GM19438 (cell line): Measurements from ENCODE around the gene ZC3H15.
"Not testable (repeated sequence)": the region's sequence is repeated elsewhere in the genome, so short reads cannot be mapped to it uniquely, and the experiment has no call there.

Experiments
- ATAC-seq: cut with Tn5 transposase; IDR thresholded peaks from one replicate; pipeline ENCODE4 v1.9.1; 2021; ENCODE audit warnings: low read depth; ENCODE audit not compliant: unreplicated experiment

The ZC3H15 gene

DNA sequence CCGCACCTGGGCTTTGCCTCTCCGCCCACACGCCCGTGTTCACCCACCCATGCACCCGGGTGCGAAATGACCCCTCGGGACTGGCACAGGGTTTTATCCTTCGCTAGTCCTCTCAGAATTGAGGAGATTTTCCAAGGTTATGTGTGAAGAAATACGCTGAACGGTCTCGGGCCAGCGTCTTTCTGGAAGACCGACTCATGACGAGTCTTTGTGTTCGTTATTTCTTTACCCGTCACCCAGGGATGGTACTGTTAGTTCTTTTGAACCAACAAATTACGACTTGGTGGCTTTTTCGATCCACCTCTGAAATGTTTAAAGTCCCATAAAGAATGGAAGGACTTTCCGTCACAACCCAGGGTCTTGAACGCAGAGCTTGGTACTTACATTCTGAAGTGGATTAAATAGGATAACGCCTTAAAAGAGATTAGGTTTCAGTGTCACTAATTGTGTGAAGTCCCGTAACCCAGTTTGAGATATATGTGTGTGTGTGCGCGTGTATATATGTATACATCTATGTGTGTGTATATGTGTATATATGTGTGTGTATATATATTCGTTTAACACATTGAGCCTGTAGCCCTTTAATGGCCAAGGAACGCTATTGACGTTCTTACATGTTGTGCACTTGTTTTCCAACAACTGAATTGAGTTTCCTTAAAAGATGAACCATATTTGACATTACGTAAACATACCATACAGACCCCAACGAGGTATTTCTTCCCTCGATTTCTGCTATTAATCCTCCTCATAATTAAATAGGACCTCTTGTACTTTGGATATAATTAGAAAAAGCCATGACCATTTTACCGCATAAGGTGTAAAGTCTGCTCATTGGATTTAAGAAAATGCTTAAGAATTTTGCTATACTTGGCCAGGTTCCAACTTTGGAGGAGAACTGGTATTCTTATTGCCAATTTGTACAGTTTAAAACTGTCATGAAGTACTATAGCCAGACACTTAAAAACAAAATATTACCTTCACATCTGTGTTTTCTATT lies 889 bp downstream of the ZC3H15 start:
- ATAC-seq = no peak

DNA sequence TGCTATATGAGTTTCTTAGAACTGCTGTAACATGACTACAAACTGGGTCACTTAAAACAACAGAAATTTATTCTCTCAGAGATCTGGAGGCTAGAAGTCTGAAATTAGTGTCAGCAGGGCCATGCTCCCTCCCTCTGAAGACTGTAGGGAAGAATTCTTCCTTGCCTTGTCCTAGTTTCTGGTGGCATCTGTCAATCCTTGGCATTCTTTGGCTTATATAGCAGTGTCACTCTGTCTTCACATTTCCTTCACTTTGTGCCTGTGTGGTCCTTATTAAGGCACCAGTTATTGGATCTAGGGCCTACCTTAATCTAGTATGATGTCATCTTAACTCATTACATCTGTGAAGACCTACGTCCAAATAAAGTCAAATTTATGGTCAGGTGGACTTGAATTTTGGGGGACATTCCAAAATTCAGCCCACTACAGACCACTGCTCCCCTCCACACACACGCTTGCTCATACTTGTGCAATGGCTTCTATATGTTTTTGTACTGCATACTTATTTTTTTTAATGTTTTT lies 7.6 kb downstream of the ZC3H15 start:
- ATAC-seq = no peak

DNA sequence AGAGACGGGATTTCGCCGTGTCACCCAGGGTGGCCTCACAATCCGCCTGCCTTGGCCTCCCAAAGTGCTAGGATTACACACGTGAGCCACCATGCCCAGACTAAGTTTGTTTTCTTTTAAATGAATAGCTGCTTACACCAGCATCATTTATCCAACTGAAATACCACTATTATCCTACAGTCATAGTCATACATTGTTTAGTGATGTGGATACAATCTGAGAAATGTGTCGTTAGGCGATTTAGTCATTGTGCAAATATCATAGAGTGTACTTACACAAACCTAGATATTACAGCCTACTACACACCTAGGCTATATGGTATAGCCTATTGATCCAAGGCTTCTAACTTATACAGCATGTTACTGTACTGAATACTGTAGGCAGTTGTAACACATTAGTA lies 10.3 kb downstream of the ZC3H15 start:
- ATAC-seq = no peak

DNA sequence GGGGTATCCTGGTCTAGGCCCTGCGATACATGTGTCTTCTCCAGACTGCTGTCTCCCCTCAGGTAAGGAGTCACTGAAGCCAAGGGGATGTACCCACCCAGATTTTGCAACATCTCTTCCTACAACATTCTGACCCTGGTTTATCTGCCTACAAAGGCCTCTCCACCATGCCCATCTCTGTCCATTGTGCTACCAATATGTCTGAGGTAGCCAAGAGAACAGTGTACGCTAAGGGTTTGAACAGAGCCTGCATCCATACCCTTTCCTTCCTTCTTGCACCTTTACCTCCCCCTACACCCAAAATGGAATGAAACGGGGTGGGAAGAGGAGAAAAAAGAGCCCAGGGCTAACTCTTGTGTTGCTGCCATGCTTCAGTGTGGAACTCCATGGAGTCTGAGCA lies 11.9 kb downstream of the ZC3H15 start:
- no peak for ATAC-seq

DNA sequence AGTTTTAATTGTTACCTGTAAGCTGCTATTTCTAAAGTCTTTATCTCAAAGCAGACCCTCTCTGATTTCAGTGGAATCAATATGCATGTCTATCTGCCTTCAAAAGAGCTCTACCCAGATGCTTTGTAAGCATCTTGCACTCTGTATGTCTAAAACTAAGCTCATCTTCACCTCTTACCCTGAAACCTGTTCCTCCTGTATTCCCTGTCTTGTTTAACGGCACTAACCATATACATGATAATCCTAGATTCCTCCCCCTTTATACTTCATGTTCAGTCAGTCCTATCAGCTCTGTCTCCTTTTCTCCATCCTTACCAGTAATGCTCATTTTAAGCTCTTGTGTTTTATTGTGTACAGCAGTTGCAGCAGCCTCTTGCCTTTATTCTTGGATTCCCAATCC lies 12.8 kb downstream of the ZC3H15 start:
- no peak for ATAC-seq

DNA sequence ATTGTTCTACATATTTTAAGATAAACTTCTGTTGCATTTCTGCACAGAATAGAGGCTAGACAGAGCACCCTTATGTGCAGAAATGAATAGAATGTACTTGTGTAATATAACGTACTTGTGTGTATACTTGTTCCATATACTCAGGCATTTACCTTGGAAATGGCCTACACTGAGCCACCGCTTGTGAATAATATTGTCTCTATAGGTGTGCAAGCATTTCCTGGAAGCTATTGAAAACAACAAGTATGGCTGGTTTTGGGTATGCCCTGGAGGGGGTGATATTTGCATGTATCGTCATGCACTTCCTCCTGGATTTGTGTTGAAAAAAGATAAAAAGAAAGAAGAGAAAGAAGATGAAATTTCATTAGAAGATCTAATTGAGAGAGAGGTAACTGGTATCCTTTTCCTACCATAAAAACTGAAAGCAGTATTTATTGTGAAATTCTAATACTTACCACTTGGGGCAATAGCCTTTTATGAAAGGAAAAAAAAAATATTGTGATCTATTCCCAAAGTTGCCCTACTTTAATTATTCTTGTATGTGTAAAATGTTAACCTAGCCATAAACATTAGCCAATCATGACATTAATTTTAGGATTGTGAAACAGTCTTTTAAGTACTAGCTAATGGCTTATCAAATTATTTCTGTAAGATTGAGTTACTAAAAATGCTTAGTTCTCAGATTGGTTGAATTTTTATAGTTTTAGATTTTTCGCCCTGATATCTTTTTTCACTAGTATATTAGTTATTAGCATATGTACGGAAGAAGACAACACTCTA lies 18.0 kb downstream of the ZC3H15 start:
- ATAC-seq = no peak

DNA sequence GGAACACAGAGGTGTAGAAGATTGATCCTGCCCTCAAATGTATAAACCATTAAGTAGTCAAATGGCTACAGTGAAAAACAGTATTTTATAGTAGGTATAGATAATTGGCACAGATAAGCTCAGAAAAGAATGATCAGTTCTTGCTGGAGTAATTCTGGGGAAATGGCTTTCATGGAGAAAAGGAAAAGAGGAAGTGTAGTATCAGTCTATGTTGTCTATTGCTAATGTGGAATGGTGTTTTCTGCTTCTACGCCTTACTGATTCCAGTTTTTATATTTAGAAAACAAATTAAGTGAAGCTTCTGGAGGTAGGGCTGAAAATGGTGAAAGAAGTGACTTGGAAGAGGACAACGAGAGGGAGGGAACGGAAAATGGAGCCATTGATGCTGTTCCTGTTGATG lies 22.2 kb downstream of the ZC3H15 start:
- ATAC-seq = no peak

DNA sequence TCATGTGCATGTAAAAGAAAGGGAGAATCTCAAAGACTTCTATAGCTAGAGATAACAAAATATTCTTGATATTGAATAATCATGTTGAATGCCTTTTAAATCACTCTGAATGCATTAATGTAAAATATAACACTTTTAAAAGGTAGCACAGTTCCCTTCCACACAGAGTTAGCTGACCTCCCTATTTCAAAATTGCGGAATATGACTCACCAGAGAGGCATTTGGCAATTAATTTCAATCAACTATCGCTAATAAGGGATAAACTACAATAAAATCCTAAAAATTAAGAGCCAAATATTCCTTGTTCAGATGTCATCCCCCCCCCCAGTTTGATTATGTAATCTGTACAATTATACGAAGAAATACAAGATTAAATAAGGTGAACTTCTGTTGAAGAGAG lies 29.3 kb downstream of the ZC3H15 start:
- no peak for ATAC-seq

DNA sequence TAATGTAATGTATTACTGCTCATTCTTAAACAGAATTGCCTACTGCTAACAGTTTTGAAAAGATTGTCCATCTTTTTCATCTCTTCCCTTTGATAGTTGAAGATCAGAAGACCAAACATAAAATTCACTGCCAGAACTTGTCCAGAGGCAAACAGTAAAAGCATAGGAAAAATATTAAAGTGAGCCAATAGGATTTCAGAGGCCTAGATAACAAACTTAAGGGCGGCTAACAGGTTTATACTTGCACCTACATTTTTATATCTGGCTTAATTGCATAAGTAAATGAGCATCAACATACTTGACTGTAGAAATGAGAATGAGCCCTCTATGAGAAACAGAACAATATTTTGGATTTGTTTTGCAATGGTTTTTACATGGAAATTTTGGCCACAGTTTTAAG lies 30.3 kb downstream of the ZC3H15 start:
- ATAC-seq = no peak

DNA sequence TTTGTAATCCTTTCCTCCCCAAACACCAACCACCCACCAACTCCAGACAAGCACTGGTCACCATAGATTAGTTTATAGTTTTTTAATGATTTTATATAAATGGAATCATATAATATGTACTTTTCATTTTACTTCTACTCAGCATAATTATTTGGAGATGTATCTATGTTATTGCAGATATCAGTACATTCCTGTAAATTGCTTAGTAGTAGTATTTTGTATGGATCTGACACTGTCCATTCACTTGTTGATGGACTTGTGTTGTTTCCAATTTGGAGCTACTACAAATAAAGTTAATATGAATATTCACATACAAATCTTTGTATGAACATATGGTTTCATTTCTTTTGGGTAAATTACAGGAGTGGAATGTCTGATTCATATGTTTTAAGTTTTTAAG lies 31.0 kb downstream of the ZC3H15 start:
- no peak for ATAC-seq

DNA sequence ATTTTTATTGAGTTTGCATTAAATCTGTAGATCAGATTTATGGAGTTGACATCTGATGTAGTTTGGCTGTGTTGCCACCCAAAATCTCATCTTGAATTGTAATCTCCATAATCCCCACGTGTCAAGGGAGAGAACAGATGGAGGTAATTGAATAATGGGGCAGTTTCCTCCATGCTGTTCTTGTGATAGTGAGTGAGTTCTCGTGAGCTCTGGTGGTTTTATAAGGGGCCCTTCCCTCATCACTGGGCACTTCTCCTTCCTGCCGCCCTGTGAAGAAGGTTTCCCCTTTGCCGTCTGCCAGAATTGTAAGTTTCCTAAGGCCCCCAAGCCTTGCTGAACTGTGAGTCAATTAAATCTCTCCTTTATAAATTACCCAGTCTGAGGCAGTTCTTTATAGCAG lies 32.2 kb downstream of the ZC3H15 start:
- no peak for ATAC-seq

DNA sequence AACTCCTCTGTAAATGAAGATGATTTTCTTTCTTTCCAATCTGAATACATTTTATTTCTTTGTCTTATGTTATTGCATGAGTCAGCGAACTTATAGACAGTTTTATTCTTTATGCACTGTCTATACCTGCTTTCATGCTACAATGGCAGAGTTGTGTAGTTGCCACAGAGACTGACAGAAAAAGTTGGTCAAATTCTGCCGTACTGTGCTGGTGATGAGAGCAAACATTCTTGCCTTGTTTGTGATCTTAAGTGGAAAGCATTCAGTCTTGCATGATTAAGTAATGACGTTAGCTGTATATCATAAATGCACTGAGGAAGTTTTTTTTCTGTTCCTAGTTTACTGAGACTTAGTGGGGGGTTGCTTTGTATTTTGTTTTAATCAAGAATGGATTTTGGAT lies 32.9 kb downstream of the ZC3H15 start:
- ATAC-seq = no peak

DNA sequence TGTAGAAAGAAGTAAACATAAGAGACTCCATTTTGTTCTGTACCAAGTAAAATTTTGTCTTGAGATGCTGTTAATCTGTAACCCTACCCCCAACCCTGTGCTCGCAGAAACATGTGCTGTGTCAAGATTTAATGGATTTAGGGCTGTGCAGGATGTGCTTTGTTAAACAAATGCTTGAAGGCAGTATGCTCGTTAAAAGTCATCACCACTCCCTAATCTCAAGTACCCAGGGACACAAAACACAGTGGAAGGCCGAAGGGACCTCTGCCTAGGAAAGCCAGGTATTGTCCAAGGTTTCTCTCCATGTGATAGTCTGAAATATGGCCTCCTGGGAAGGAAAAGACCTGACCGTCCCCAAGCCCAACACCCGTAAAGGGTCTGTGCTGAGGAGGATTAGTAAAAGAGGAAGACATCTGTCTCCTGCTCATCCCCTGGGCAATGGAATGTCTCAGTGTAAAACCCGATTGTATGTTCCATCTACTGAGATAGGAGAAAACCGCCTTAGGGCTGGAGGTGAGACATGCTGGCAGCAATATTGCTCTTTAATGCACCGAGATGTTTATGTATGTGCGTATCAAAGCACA lies 35.6 kb downstream of the ZC3H15 start:
- ATAC-seq = not testable (repeated sequence)

DNA sequence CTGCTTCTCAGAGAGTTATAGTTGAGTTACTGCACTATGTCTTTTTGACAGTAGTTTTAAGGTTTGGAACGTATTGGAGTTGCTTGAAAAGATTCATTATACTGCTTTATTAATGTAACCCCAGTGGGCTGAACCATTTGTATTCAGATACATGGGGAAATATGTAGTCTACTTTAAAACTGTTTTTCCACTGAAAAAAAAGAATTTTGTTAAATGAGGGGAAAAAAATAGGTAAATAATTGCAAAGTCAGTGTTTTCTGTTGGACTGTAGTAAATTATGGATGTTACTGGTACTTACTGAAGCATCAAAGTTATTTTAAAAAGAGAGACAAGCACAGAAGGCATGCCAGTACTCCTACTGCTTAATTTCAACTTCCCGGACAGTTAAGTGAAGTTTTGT lies 36.4 kb downstream of the ZC3H15 start:
- ATAC-seq = no peak

DNA sequence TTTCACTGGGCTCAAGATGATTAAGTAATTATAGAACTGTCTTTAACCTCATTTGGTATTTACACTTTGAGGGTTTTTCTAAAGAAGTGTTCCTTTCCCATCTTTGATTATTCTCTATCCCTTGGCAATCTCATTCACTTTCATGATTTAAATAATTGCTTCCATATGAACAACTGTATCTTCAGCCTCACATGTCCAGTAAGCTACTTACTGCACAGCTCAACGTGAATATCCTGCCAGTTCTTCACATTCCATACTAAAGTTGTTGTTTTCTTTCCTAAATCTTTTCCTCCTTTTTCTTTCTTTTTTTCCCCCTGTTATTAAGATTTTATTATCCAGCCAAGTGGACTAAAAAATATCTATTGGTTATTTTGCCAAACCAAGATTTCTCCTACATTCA lies 37.7 kb downstream of the ZC3H15 start:
- ATAC-seq = no peak

DNA sequence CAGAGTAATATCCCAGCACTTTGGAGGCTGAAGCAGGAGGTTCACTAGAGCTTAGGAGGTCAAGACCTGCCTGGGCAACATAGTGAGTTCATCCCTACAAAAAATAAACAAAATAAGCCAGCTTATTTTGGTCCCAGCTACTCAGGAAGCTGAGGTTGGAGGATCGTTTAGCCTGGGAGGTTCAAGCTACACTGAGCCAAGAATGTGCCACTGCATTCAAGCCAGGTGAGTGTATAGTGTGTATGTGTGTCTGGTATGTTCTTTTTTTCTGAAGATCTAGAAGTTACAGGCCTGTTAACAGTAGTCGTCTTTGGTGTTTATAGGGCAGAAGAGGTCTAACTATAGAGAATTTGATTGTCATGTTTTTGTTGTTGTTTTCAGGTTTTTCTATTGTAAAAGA lies 40.2 kb downstream of the ZC3H15 start:
- no peak for ATAC-seq

DNA sequence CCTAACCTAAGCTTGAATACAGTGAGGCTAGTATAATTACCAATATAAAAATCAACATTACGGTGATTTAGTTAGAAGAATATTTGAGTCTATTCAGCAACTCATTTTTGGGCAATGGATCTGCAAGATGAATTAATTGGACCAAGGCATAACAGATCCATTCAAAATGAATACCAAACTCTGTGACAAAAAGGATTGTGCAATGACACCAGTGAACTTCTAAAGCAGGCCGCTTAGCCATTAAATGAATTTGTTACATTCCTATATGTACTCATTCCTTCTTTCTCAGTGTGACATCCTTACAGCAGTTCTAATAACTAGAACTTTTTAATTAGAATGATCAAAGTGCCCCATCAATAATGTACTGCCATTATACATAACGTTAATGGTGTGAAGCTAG lies 44.3 kb downstream of the ZC3H15 start:
- no peak for ATAC-seq

DNA sequence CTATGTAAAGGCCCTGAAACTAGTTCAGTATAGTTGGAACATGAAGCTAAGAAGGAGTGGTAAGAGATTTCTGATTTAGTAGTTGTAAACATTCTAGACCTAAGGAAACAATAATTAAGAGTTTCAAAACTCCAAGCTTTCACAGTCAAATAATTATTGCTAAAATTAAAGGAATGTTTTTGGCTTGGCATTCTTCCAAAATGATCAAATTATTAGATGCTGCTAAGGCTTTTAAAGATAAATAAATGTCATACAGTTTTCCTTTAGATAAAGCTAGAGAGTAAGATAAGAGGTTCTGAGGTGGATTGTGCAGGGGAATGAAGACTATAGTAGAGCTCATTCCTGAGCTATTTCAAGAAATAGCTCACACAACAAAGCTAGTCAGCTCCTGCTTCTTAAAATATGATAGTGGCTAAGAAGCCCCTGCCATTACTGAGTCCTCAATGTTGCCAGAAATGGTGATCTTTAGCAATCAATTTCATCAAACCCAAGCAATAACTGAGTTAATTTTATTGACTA lies 45.3 kb downstream of the ZC3H15 start:
- no peak for ATAC-seq

DNA sequence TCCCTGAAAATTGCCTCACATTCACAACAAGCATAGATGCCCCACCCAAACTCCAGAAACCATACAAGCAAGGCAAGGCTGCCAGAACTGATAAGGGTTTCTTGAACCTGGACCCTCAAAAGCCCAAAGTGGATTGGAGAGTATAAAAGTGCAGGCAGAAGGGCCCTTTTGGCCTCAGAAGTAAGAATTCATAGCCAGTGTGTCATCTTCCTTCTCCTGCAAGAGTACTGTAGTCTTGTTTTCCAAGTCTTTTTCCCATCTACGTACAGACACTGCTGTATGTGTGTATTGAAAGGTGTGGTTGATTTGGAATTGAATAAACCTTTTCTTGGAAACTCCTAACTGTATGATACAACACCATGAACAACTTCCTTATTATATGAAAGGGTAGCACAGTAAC lies 46.8 kb downstream of the ZC3H15 start:
- ATAC-seq = no peak

DNA sequence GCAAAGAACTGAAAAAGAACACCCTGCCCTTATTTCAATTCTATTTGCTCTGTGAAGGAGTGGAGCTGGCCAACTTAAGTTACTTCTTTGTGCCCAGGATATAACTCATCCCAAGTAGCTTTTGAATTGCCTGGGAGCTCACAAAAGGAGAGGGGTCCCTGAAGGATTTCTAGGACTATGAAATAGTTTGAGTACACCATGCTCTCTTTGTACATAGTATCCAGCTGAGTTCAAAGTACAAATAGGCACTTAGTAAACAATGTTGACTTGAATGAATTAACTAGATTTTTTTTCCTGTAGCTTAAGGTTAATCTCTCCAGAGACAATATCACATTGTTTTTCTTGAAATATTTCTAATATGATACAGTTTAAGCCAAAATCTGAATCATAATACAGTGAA lies 47.7 kb downstream of the ZC3H15 start:
- ATAC-seq = no peak

DNA sequence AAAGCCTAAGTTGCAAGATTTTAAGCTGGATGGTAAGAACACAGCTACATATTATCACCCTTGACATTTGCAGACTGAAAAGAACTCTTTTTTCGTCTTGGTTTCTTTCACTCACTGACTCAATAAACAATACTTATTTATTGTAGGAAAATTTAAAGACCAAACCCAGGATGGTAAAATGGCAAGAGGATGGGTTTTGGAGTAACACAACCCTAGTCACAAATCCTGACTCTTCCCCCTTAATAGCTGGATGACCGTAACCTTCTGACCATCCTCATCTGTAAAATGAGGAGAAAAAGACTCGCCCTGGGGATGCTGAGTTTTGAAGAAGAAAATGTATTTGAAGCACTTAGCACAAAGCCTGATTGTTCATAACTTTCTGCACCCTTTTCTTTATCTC lies 48.3 kb downstream of the ZC3H15 start:
- no peak for ATAC-seq
